ENCODE results near the gene ZGLP1.

Gene ZGLP1

GRCh38 chr19:10320602-10321416 lies 11.2 kb upstream of the ZGLP1 start:
- DNase-seq: no peak
- Histone ChIP-seq H3K9ac (ENCODE audit: low read length) (no peak overlapping the region), H3K9me3 (replicated peaks; ENCODE audit: insufficient read depth, low read length) (no peaks in the 10 kb centered on the region), H3F3A (ENCODE audit: insufficient read depth, low read length) (no peaks in the 10 kb centered on the region), H3K4me3 (ENCODE audit: low read length) (no peak overlapping the region), H4K20me1 (ENCODE audit: insufficient read depth, low read length) (no peaks in the 10 kb centered on the region), H3K4me1 (ENCODE audit: low read length) (0 out of 2 replicates have a peak, but pooled peaks cover 4% of the 10 kb centered on the region), H3K4me2 (ENCODE audit: low read depth, low read length) (no peak overlapping the region), H3K79me2 (ENCODE audit: low read length) (0 out of 2 replicates have a peak, but pooled peaks cover 3% of the 10 kb centered on the region), H3K27me3 (replicated peaks; ENCODE audit: insufficient read depth, low read length) (no peaks in the 10 kb centered on the region), H3K9me2 (replicated peaks; ENCODE audit: insufficient read depth, low read length) (no peaks in the 10 kb centered on the region), H3K36me3 (replicated peaks; ENCODE audit: insufficient read depth, low read length) (no peaks in the 10 kb centered on the region), H2AFZ (ENCODE audit: low read length) (no peak overlapping the region), H3K27ac (ENCODE audit: low read length) (no peak overlapping the region)
- TF ChIP-seq EZH2phosphoT487 (IDR thresholded peaks at IDR 0.05; ENCODE audit: low read length) (no peak), EZH2 (optimal IDR thresholded peaks at IDR 0.05; ENCODE audit: low read depth, low read length) (no peak)
- TF ChIP-seq, protein P1, sequence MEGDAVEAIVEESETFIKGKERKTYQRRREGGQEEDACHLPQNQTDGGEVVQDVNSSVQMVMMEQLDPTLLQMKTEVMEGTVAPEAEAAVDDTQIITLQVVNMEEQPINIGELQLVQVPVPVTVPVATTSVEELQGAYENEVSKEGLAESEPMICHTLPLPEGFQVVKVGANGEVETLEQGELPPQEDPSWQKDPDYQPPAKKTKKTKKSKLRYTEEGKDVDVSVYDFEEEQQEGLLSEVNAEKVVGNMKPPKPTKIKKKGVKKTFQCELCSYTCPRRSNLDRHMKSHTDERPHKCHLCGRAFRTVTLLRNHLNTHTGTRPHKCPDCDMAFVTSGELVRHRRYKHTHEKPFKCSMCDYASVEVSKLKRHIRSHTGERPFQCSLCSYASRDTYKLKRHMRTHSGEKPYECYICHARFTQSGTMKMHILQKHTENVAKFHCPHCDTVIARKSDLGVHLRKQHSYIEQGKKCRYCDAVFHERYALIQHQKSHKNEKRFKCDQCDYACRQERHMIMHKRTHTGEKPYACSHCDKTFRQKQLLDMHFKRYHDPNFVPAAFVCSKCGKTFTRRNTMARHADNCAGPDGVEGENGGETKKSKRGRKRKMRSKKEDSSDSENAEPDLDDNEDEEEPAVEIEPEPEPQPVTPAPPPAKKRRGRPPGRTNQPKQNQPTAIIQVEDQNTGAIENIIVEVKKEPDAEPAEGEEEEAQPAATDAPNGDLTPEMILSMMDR (IDR thresholded peaks at IDR 0.05; ENCODE audit: low read length): no peak

DNA sequence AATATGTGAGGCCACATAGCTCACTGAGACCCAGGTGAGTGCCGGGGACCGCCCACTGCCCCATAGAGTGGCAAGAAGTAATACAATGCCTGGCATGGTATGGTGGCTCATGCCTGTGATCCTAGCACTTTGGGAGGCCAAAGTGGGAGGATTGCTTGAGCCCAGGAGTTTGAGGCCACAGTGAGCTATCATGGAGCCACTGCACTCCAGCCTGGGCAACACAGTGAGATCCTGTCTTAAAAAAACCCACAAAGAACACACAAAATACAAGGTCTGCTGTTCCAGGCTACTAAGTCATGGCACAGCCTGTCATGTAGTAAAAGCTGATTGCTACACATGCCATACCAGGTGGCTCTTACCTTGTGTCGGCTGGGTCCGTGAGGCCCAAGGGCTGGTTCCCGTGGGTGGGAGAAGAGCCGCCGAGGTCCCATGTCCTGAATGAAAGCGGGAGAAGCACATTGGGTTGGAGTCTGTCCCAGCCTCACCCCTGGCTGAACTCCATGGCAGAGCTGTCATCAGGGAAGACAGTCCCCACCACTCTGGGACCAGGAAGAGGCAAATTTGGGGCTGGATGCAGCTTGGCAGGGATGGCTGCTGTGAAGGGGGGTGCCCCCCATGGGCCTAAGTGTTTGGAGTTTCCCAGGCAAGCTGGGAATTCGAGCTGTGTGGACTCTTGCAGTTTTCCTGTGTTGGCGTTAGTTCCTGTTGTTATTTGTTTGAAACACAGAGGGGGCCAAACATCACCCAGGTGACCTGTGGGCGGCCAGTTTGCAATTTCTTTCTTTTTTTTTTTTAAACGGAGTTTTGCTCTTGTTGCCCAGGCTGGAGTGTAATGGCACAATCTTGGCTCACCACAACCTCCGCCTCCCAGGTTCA lies 9.4 kb upstream of the ZGLP1 start:
- Histone ChIP-seq H3K36me3 (replicated peaks; ENCODE audit: insufficient read depth, low read length) (no peaks in the 10 kb centered on the region), H3K27ac (ENCODE audit: low read length) (no peak overlapping the region), H3K4me1 (ENCODE audit: low read length) (0 out of 2 replicates have a peak, but pooled peaks cover 4% of the 10 kb centered on the region), H3K4me2 (ENCODE audit: low read depth, low read length) (no peak overlapping the region), H2AFZ (ENCODE audit: low read length) (no peak overlapping the region), H3K9ac (ENCODE audit: low read length) (no peak overlapping the region), H4K20me1 (ENCODE audit: insufficient read depth, low read length) (no peaks in the 10 kb centered on the region), H3F3A (ENCODE audit: insufficient read depth, low read length) (no peaks in the 10 kb centered on the region), H3K27me3 (replicated peaks; ENCODE audit: insufficient read depth, low read length) (no peaks in the 10 kb centered on the region), H3K79me2 (ENCODE audit: low read length) (peaks cover 3% of the 10 kb centered on the region; the same call in 1 of the 2 replicates), H3K9me3 (replicated peaks; ENCODE audit: insufficient read depth, low read length) (no peaks in the 10 kb centered on the region), H3K9me2 (replicated peaks; ENCODE audit: insufficient read depth, low read length) (no peaks in the 10 kb centered on the region), H3K4me3 (ENCODE audit: low read length) (no peak overlapping the region)
- TF ChIP-seq, protein P1 (IDR thresholded peaks at IDR 0.05; ENCODE audit: low read length): no peak
- TF ChIP-seq EZH2 (optimal IDR thresholded peaks at IDR 0.05; ENCODE audit: low read depth, low read length) (no peak), EZH2phosphoT487 (IDR thresholded peaks at IDR 0.05; ENCODE audit: low read length) (no peak)
- DNase-seq: no peak

DNA sequence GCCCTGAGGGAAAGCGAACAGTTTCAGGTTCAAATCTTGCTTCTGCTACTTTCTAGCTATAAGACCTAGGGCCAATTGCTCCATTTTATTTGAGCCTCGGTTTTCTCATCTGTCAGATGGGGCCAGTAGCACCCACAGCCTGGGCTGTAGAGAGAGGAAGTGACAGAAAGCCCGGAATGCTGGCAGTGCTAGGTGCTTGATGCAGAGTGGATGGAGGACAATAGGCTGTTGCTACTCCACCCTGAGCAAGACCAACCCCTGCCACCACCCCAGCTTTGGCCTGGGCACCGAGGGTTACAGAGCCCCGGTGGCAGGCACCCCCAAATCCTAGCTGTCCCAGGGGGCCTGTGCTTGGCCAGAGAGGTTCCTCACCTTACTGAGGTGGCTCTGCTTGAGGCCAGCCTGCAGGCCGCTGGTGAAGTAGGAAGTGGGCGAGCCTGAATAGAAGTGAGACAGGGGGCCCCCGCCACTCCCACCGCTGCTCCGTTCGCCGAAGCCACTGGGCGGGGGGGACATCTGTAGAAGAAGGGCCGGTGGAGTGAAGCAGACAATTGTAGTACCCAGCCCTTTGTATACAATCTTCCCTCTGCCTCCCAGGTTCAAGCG lies 8.3 kb upstream of the ZGLP1 start:
- H3K4me2 ChIP-seq (ENCODE audit: low read depth, low read length): no peak overlapping the region
- no peaks in the 10 kb centered on the region for H3K9me2 ChIP-seq (replicated peaks; ENCODE audit: insufficient read depth, low read length)
- DNase-seq: no peak
- H3K36me3 ChIP-seq (replicated peaks; ENCODE audit: insufficient read depth, low read length): no peaks in the 10 kb centered on the region
- TF ChIP-seq, protein P1 (IDR thresholded peaks at IDR 0.05; ENCODE audit: low read length): no peak
- no peak for TF ChIP-seq EZH2 (optimal IDR thresholded peaks at IDR 0.05; ENCODE audit: low read depth, low read length)
- TF ChIP-seq EZH2phosphoT487 (IDR thresholded peaks at IDR 0.05; ENCODE audit: low read length): no peak
- H3K4me3 ChIP-seq (ENCODE audit: low read length): no peak overlapping the region
- H3K9me3 ChIP-seq (replicated peaks; ENCODE audit: insufficient read depth, low read length): no peaks in the 10 kb centered on the region
- H3K9ac ChIP-seq (ENCODE audit: low read length): no peak overlapping the region
- no peaks in the 10 kb centered on the region for H4K20me1 ChIP-seq (ENCODE audit: insufficient read depth, low read length)
- no peak overlapping the region for H3K27ac ChIP-seq (ENCODE audit: low read length)
- no peaks in the 10 kb centered on the region for H3F3A ChIP-seq (ENCODE audit: insufficient read depth, low read length)
- no peaks in the 10 kb centered on the region for H3K27me3 ChIP-seq (replicated peaks; ENCODE audit: insufficient read depth, low read length)
- 0 out of 2 replicates have a peak, but pooled peaks cover 4% of the 10 kb centered on the region for H3K4me1 ChIP-seq (ENCODE audit: low read length)
- H2AFZ ChIP-seq (ENCODE audit: low read length): no peak overlapping the region
- peaks cover 3% of the 10 kb centered on the region; the same call in 1 of the 2 replicates for H3K79me2 ChIP-seq (ENCODE audit: low read length)
